HG03442 (cell line): ENCODE results near the gene RNASE7.
A peak's percentile ranks its signal among the peaks of the same experiment; 100 is the strongest.
"Not testable (repeated sequence)": the region's sequence is repeated elsewhere in the genome, so short reads cannot be mapped to it uniquely, and the experiment has no call there.

Experiments
- ATAC-seq: cut with Tn5 transposase; IDR thresholded peaks from one replicate; pipeline ENCODE4 v1.9.1; 2021; ENCODE audit warnings: mild to moderate bottlenecking, moderate library complexity; ENCODE audit not compliant: unreplicated experiment

RNASE7 gene

DNA sequence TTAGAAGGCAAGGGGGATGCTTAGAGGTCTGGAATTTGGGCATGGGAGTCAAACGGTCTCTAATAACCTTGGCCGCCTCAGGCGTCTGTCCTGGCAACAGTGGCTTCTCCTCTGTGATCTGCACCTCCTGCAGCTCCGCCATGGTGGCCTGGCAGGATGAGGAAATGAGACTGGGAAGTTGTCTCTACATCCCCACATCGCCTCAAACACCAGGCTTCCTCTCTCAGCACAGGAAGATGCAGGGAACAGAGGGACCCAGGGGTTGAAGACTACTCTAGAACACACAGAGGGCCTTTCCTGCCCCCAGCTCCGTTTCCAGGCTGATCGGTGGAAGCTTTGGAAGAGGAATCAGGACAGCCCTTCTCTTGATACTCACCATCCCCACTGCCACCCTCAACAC is 19.0 kb upstream of the RNASE7 start:
- ATAC-seq: no peak

DNA sequence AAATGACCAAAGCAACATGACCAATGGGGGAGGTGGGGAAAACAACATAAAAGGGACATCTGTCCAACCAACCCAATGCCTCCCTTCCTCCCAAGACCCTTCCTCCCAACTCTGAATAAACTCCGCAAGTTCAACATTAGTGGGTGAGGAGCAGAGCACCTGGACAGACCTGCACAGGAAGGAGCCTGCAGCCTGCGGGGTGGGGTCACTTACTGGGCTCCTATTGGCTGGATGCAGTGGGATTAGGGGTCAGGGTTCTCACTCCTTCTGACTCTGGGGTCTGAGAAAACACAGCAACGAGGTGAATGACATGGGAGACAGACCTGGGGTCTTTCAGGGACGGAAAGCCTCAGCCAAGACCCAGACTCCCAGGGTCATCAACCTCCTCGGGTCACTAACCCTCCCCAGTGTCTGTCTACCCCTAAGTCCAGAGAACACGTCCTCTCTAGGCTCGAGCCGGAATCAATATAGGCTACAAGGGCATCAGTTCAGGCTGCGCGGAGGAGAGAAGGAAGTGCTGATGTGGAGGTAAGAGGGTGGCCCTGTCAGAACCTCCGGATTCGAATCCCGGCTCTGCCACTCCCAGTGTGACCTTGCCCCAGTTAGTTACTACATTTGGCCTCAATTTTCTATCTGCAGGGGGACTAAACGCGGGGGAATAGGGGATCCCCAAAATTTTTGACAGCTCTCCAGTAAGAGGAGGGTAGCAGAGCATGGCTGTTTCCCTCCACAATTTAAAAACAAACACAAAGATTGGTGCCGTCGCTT is 18.2 kb upstream of the RNASE7 start:
- no peak for ATAC-seq

DNA sequence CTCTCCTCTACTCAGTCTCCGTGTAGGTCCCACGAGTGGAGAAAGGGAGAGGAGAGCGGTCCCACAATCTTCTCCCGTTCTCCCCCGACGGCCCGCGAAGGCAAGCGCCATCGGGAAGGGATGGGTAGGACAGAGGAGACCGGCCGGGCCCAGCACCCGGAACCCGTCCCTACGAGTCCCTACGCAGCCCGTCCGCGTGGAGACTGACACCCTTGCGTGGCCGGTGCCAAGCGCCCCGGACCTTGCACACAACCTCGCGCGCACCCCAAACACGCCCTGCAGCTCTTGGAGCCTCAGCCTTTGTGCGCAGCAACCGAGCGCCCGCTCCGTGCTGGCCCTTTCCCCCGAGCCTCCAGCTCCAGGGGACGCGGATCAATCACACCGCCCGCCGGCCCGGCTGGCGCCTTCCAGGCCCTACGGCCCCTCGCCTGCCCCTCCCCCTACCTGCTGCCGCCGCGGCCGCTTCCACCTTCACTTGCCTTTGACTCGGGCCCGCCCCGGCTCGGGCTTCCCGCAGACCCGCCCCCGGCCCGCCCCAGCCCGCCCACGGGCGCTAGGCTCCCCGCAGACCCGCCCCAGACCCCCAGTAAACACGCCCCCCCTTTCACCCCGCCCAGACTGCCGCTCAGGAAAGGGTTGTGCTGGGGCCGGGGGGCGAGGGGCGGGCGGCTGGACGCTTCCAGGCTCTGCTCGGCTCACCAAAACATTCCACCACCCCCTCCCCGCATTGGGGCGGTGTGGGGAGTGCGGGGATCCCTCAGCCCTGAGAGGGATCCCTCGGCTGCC is 17.4 kb upstream of the RNASE7 start, which contains the start of gene NDRG2:
Gene NDRG2, minus strand, starts transcription at position 477 of the 786 bp plus-strand sequence. CDS start 1,746 bp downstream, outside the sequence.
- ATAC-seq: no peak

DNA sequence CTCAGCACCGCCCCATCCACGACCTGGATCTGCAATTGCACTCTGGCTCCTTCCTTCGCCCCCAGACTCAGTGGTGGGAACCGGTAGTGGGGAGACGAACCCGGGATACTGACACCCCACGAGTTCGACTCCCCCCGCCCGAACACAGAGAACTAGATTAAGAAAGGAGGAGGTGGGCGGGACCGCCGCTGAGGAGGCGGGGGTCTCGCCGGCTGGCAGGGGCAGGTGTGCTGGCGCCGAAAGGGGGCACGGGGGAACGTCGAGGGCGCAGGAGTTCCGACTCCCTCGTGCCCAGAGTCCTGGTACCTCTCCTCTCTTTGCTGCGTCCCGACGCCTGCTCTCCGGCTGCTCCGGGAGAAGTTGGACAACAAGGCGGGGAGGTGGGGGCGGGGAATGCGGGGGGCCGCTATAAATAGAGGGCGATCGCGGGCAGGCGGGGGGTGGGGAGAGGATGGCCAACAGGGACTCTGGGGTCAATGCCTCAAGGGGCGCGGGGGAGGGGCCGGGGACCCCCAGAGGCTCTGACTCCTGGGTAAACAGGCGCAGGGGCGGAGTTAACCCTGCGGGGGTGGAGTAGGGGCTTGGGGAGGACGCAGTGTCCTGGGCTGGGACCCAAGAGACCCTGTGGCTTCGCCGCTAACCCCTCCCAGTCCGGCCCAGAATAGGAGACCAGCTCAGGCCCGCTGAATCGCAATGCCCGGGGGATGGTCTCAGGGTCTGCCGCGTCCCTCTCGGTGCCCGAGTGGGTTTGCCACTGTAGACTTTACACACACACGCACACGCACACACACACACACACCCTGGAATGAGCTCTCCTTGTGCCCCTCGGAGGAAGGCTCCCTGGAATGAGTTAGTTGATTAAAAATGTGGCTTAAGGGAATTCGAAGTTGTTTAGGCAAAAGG is 16.5 kb upstream of the RNASE7 start:
- ATAC-seq: no peak

DNA sequence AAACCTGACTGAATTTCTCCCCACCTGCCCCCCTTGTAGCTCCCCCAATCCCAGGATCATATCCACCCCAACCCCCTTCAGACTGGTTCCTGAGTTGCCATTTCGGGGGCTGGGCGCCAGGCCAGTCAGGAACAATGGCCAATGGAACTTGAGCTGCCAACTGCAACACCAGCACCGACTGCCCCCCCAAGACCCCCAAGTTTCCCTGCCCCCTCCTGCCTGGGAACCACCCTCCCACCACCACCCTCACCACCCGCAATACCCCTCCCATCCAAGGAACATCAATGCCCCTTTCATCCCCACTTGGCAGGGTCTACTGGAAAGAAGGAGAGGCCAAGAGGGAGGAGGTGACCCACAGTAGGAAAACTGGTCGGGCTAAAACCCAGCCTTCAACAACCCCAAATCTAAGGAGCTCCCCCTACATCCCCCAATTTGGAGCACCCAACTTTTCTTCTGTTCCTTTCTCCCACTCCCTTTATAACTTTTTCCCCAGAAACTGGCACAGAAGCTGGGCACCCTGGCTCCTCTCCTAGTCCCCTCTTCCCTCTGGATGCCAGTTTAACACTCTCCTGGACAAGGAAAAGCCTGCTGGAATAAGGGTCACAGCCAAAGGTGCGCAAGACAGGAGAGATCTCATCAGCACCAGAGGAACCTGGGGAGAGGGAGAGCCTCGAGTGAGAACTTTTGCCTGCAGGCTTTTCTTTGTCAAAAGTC is 15.7 kb upstream of the RNASE7 start:
- no peak for ATAC-seq

DNA sequence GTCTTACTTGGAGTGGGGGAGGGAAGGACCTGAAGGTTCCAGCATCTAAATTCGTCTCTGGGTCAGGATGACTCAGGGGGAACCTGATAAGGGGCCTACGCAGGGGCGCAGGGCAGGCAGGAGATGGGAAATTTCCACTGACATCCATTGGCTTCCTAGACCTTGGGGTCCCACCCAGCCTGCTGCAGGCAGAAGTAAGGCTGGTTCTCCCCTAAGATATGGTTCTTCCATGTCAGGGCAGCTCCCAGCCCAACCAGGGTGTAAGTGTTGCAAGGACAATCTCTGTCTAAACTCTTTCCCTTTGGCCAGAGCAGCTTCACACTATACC is 15.2 kb upstream of the RNASE7 start:
- ATAC-seq: no peak

DNA sequence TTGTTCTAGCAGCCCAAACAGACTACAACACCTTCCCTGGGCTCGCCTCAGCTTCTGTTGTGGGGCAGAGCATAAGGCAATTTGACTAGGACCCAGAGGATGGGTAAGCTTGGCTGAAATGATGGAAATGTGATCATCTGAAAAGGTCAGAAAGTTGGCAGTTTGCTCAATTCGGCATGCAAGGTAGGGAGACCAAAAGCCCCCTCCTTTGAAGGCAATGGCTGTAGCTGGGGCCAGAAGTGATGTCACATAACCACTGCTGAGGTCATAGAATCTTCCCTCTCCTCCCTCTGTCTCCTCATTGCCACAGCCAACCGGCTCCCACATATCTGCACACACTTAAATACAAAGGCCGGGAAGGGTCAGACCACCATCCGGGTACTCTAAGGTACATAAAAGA is 12.2 kb upstream of the RNASE7 start, which contains the start of gene TPPP2:
Gene TPPP2, plus strand, starts transcription at position 301 of the 400 bp plus-strand sequence. CDS start 365 bp downstream, outside the sequence.
- no peak for ATAC-seq

DNA sequence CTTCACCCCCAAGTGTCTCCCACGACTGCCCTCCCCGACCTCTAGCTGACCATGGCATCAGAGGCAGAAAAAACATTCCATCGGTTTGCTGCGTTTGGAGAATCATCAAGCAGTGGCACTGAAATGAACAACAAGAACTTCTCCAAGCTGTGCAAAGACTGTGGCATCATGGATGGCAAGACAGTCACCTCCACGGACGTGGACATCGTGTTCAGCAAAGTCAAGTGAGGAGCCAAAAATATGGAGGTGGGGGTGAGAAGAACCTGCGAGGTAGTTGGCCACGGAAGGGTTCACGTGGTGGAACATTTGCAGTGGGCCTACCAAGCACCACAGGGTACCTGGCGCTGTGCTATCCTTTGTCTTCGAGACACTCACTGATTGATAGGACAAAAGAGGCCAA is 11.6 kb upstream of the RNASE7 start:
- ATAC-seq: no peak

DNA sequence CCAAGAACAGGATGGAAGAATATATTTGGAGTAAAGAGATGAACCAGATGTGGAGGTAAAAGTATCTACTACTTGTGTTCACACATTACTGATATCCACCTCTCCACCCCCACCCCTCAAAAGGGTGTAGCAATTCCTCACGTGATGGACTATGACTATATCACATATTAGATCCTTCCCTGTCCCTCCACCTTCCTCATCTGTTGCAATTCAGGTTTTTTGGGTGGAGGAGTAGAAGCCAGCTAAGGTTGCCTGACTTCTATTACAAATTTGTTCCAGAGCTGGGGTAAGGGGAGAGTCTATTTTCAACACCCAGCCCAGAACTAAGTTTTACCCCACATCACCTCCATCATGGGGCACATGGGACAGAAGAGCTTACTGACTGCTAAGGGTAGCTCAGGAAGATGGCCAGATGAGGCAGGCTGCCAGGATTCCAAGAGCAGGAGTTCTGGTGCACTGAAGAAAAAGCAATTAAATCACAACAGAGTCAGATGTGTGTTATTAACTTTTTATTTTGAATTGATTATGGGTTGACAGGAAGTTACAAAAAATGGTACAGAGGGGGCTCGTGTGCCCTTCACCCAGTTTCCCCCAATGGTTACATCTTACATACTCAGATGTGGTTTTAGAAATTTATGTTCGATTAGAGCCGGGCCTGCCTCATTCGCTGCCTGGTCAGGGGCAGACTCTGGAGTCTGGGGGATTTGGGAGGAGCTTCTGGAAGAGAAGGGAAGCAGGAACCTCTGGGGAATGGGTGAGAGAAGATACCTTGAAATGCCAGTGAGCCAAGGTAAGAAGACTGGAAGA is 9.6 kb upstream of the RNASE7 start:
- ATAC-seq: no peak

DNA sequence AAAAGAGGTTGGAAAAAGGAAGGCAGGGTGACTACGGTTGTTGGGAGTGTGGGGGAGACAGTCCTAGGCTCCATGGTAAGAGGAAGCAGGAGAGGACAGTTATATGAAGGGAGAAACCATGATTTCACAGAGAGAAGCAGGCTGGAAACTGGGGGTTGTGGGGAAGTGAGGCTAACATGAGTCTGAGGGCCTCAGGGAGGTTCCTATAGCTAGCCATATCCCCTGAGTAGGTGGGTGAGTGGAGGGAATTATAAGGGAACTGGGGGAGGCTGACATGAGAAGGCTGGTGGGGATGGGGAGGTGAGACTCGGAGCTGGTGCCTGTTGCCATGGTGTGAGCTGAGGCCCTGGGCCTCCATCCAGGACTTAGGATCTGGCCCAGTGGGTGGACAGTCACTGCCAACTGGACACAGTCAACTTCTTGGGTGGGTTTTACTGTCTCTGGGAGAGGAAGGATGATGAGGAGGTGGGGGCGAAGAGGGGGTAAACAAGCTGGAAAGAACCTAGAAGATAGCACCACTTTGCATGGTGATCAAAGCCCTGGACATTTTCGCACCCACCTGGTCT is 8.9 kb upstream of the RNASE7 start:
- no peak for ATAC-seq

DNA sequence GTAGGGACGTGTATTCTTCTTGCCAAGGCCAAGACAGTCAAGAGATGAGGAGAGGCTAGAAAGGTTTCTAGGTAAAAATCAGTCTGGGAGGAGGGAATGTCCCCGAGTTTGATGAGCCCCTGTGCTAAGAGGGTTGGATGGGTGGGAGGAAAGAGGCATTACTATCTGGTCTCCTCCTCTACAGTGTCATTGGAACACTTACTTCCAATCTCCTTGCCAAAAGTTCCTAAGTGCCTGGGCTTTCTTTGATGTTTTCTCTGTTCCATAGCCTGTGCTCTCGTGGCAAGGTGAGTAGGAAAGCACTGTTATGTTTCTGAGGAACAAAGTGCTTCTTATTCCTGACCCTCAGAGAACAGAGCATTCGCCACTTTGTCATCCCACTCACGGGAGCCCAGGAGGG is 7.5 kb upstream of the RNASE7 start, which contains the start of gene RNASE13:
Gene RNASE13, minus strand, starts transcription at position 101 of the 400 bp plus-strand sequence. CDS start 519 bp downstream, outside the sequence.
- ATAC-seq: no peak

DNA sequence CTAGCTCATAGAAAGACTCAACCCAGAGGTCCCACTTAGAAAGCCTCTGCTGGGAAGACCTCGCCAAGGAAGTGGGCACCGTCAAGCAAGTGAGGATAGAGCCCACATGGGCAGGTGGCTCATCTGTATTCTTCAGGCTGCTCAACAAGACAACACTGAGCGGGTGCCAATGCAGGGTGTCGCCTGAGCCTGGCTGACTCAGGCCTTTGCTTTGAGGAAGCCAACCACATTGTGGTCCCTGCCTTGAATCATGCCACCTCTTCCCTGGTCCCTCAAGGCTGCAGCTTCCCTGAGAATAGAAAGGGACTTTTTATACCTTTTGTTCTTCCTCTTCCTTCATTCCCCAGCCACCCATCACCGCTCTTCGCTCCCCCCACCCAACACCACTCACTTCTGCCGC is 5.4 kb upstream of the RNASE7 start:
- no peak for ATAC-seq

DNA sequence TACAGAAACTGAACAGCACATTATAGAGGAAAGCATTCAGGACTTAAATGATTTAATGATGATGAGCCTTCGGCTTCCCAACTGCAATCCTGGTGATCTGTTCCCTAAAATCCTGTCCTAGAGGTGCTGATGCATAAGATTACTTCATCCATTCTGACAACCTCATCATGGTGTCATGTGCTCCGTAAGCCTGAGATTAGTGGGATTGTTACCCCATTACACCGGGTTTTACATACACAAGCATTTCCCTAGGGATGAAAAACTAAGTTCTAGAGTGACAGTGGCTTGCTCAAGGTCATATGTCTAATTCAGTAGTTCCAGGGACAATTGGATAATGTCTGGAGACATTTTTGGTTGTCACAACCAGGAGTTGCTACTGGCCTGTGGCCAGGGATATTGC is 5.0 kb upstream of the RNASE7 start:
- no peak for ATAC-seq

DNA sequence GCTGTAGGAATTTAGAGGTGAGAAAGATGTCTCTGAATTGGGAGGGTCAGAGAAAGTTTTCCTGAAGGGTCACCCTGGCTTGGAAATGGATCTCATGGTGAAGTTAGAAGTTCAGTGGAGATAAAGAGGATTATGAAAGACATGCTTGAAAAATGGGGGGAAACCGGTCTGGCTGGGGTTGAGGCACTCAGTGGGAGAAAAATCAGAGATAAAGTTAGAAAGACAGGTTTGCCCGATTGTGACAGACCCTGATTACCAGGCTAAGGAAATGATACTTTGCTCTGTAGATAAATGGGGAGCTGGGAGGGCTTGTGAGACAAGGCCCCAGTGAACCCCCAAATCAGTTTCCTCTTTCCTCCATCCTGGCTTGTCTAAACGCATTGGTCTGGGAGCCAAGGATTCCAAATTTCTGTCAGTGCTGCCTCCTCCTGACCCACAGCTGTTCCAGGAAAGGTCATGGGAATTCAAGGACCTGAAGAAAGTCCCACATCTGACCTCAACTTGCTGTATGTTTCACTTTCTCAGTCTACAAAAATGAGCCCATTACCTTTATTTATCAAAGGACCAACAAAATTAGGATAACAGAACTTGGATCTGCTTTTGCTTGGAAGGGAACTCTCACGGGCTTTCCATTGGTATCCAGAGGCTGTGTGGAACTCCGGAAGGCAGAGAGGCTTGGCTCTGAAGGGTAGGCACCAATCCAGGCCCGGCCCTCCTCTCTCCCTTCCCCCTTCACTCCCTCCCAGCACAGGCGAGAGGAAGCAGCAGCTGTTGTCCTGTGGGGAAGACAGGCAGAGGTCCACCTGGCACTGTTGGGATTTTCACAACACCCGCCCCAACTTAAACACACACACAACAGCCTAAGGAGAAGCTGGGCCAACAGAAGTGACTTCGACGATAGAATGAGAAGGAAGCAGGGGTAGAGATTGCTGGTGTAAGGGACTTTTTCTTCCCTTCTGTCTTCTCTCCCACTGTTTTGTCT is 3.4 kb upstream of the RNASE7 start:
- ATAC-seq: no peak

DNA sequence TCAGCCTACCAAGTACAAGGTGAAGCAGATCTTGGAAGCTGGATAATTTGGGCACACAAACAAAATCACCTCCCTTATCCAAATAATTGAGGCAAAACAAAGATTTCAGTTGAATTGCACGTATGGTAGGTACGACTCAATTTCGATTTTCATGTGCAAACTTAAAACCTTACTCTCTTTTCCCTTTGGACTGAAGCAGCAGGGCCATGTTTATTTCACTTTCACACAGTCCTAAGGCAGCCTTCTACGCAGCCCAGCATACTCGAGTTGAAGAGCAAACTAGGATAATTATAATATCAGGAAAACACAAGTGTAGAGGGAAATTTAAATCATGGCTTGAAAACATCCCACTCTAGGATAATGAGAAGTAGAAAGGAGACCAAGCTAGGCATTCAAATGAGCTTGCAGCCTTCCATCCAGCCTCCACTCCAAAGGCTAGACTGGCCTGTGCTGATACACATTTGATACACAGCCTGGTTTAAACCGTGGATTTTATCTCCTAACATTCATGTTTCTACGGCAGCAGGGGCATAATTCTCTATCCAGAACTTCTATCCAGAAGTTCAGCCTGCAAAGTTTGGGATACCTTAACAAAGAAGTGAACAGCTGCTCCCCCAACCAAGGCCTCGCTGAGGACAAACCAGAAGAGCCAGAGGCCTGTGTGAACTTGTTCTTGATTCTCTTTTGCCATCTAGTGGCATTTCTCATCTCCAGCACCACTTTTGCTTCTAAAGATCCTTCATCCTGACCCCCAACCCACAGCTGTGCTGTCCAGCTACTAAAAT is 2.4 kb upstream of the RNASE7 start:
- peak; percentile 55 for ATAC-seq

DNA sequence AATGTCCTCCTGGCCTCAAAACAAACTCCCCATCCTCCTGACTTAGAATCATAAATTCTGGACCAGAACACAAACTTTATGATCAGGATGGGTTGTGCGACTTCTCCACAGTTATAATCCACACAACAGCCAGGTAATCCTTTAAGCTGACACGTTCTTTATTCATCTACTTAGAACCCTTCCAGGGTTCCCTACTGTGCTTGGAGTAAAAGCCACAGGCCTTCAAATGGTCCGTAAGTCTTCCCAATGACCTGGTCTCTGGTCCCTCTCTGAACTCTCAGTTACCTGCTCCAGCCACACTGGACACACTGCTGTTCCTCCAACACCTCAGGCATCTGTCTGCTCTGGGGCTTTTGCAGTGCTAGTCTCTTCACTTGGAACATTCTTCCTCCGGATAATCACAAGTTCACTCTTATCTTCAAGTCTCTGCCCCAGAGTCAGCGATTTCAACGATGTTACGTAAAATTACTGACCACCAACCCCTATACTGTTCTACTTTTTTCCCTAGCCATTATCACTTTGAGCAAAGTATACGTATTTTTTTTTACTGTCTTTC is 1.7 kb upstream of the RNASE7 start:
- no peak for ATAC-seq

DNA sequence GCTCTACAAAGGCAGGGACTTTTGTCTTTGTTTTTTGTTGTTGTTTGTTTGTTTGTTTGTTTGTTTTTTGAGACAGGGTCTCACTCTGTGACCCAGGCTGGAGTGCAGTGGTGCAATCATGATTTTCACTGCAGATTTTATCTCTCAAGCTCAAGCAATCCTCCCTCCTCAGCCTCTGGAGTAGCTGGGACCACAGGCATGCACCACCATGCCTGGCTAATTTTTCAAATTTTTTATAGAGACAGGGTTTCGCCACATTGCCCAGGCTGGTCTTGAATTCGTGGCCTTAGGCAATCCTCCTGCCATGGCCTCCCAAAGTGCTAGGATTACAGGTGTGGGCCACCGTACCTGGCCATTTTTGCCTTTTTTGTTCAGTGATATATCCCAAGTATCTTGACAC is 1.2 kb upstream of the RNASE7 start:
- not testable (repeated sequence) for ATAC-seq
